GM18526 (cell line): ENCODE data around the gene ACP3.

Experiments used
- POLR2A ChIP-seq: IDR thresholded peaks from 3 replicates; pipeline ENCODE4 v1.6.1; 2011; ENCODE audit not compliant: insufficient read length; ENCODE audit errors: extremely low read depth

The ACP3 gene

GRCh38 chr3:132395126-132395525 is 77.9 kb downstream of the ACP3 start:
- no peak for TF ChIP-seq POLR2A

GRCh38 chr3:132396255-132396654 is 79.0 kb downstream of the ACP3 start:
- no peak for TF ChIP-seq POLR2A

DNA sequence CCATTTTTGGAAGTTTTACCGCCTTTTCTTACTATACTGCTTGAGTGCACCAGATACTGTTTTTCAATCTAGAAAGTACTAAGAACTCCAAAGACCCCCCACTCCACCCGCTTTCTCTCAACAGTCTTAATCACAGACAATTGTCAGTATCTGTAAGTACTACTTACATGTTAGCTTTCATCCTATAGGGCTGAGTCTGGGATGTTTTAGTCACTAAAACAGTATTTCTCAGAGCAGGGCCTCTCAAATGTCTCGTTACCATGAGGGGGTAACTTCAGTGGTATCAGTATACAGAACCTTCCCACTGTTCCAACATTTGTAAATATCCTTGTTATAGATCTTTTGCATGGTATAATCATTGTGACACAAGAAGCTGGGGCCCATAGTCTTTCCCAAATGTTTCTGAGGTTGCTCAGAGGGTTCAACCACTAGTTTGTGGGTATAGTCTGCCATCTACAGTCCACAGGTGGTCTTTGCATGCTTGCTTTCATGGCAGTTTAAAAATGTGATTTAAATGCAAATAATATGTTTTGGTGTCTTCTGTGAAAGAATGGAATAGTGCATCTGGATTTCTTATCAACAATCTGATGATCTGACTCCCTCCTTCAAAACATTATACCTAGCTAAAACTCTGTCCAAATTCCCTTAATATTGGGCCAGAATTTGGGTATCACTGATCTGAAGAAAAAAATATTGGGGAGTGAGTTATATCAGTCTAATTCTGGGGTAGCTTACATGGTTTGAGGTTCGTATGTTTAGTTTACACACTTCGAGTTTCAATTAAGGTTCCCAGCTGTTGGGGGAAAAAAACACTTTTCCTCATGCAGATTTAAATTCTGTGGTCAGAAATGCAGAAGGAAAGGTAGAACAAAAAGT is 82.1 kb downstream of the ACP3 start:
- no peak for TF ChIP-seq POLR2A

DNA sequence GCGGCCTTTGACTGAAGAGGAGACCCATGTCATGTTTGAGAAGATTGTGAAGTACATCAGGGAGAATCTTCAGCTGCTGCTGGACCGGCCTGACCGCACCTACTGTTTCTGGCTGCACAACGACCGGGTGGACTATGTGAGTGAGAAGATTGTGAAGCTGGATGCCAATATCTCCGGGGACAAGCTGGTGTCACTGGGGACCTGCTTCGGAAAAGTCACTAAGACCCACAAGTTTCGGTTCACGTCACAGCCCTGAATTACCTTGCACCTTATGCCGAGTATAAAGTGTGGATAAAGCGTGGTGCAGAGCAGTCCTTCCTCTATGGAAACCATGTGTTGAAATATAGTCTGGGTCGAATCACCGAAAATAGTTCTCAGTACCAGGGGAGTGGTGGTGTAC is 84.0 kb downstream of the ACP3 start:
- TF ChIP-seq POLR2A, result no peak

GRCh38 chr3:132404276-132404675 is 87.1 kb downstream of the ACP3 start:
- TF ChIP-seq POLR2A, result no peak

DNA sequence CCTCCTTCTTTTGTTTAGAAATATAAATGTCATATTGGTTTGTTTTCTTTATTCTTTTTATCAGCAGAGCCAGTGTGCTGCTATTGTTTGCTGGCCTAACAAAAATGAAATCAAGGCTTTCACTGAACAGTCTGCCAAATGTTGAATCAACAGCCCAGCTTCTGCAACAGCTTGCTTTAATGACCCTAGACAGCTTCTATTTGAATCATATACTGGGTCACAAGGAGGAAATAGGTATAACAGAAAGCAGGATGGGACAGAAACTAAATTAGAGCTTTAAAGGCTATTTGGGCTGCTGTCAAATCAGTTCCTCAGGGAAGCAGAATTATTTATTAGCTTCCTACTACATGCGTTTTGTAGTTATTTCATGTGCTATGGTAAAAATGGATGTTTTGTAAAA is 88.0 kb downstream of the ACP3 start:
- TF ChIP-seq POLR2A, result no peak

GRCh38 chr3:132405609-132406299 is 88.5 kb downstream of the ACP3 start:
- TF ChIP-seq POLR2A, result no peak

DNA sequence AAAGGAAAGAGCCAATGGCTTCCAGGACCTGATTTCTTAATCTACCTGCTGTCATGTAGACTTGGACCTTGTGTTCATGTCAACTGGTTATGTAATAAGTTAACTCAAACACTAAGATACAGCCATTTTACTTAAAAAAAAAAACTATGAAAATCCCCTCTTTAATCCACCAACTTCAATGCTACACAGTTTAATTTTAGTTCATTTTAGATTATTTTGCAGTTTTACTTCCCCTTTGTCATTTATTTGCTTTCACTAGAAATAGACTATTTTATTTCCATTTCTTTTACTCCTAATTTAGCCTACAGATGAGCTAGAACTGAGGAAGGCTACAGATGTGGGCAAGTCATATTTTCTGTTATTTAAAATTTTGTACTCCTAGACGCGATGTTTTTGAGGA is 89.4 kb downstream of the ACP3 start:
- TF ChIP-seq POLR2A, result no peak

DNA sequence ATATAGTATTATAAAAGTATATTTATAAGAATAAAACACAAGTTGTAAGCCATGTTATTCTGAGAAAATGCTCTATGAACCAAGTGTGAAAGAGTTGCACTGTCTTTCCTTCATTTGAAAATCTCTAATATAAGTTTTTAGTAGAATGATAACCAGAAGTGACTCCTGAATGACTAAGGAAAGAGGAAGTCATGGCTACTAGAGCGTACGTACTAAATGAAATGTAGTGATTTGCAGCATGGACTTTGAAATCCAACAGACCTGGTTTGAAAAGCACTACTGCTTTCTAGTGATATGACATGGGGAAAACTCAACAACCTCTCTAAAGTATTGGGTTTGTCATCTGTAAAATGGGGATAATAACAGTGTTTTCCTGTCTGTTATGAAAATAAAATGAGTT is 89.8 kb downstream of the ACP3 start:
- no peak for TF ChIP-seq POLR2A
